K562 (cell line): Measurements from ENCODE around the gene CEMIP. TPM values are rescaled to one million over a fixed set of nuclear protein-coding genes. Genes with fewer than 3 reads are reported as not detected.

Experiments
- ATAC-seq: fragments of 200-7000 bp; cut with Tn5 transposase; 3 replicates; pipeline ENCODE4 v1.9.1; 2020; ENCODE audit warnings: moderate library complexity
- BruUV-seq: library from RNA; stranded (reverse); fragments of 400-500 nt; replicated peaks from 2 replicates; lab custom pipeline; 2021; lab: Mats Ljungman, UMichigan
- CTCF ChIA-PET: fragments of 300-600 bp; formaldehyde crosslinking; extraction: SDS; loops from one replicate; lab custom pipeline; 2021; ENCODE audit warnings: low intra/inter-chr PET ratio; lab: Yijun Ruan, JAX
- POLR2A ChIA-PET: fragments of 300-600, 350-650 bp; sonication (Branson Sonifier 250); formaldehyde crosslinking; extraction: SDS; loops from one replicate; lab custom pipeline; 2021; ENCODE audit warnings: antibody characterized with exemption, inconsistent platforms; lab: Yijun Ruan, JAX
- DNase-seq, 4 experiments: peaks; one replicate each; pipeline versions ENCODE4 v3.0.0 to v3.0.0-alpha.2; 2011 to 2018; ENCODE audit warnings: low spot score in 3 of 4, mixed read lengths in 3 of 4; ENCODE audit errors: extremely low read depth in 1 of 4
- FAIRE-seq: peaks from 2 replicates; lab custom pipeline; 2011; peaks lifted over from hg19 to GRCh38; lab: Jason Lieb, UNC
- H2AFZ ChIP-seq: 2 replicates; pipeline ENCODE4 v1.6.0; 2011; ENCODE audit warnings: low read depth, low read length, control low read depth, inconsistent platforms
- H3K27ac ChIP-seq: fragments of 200-600 bp; 3 replicates; pipeline ENCODE4 v1.8.0; 2011; ENCODE audit warnings: low read depth, mild to moderate bottlenecking, control low read depth, inconsistent platforms, low read length, moderate library complexity, mixed read lengths; ENCODE audit errors: extremely low read depth
- H3K27me3 ChIP-seq, 2 experiments: fragments of 300-600 bp in 1 of 2; 2 replicates in 1 of 2; 3 replicates in 1 of 2; pipeline versions ENCODE4 v1.6.0 to v1.8.0; 2011; ENCODE audit warnings: inconsistent platforms in 2 of 2, low read length in 2 of 2, mild to moderate bottlenecking in 1 of 2, mixed read lengths in 1 of 2, moderate library complexity in 1 of 2; ENCODE audit not compliant: control insufficient read depth in 2 of 2, insufficient read depth in 2 of 2
- H3K36me3 ChIP-seq: fragments of 300-600 bp; 3 replicates; pipeline ENCODE4 v1.8.0; 2011; ENCODE audit warnings: mild to moderate bottlenecking, low read length, inconsistent platforms; ENCODE audit not compliant: control insufficient read depth, insufficient read depth
- H3K4me1 ChIP-seq, 2 experiments: fragments of 200-600 bp in 1 of 2; replicated peaks in 1 of 2; 2 replicates in 1 of 2; 3 replicates in 1 of 2; pipeline versions ENCODE4 v1.5.1 to v1.8.0; 2011; ENCODE audit warnings: inconsistent platforms in 2 of 2, low read length in 2 of 2, mild to moderate bottlenecking in 1 of 2, mixed read lengths in 1 of 2, moderate library complexity in 1 of 2; ENCODE audit not compliant: control insufficient read depth in 2 of 2, insufficient read depth in 2 of 2
- H3K4me2 ChIP-seq: 2 replicates; pipeline ENCODE4 v1.6.1; 2011; ENCODE audit warnings: low read length, control low read depth, inconsistent platforms, mixed read lengths; ENCODE audit not compliant: insufficient read depth
- H3K4me3 ChIP-seq: fragments of 200-600 bp; sonication (generic), shearing (Covaris generic); 2 replicates; pipeline ENCODE4 v1.5.1; 2016; ENCODE audit warnings: control low read depth, inconsistent platforms
- H3K79me2 ChIP-seq: fragments of 200-600 bp; 3 replicates; pipeline ENCODE4 v1.8.0; 2011; ENCODE audit warnings: low read length, inconsistent platforms; ENCODE audit not compliant: control insufficient read depth, insufficient read depth
- H3K9ac ChIP-seq, 2 experiments: 2 replicates each; pipeline versions ENCODE4 v1.6.0 to v1.6.1; 2011; ENCODE audit warnings: low read depth in 2 of 2, low read length in 2 of 2, control low read depth in 1 of 2, inconsistent platforms in 1 of 2, mild to moderate bottlenecking in 1 of 2, mixed read lengths in 1 of 2; ENCODE audit not compliant: insufficient read depth in 1 of 2
- H3K9me1 ChIP-seq: one replicate; pipeline ENCODE4 v1.6.0; 2011; ENCODE audit warnings: inconsistent platforms, mild to moderate bottlenecking, low read length, moderate library complexity; ENCODE audit not compliant: control insufficient read depth, insufficient read depth
- H3K9me3 ChIP-seq: replicated peaks from 2 replicates; pipeline ENCODE4 v1.5.1; 2011; ENCODE audit warnings: low read depth, low read length, inconsistent platforms; ENCODE audit not compliant: control insufficient read depth, insufficient read depth
- H4K20me1 ChIP-seq: replicated peaks from 2 replicates; pipeline ENCODE4 v1.6.1; 2011; ENCODE audit warnings: low read length, inconsistent platforms, mixed read lengths; ENCODE audit not compliant: control insufficient read depth, insufficient read depth
- CBFA2T2 ChIP-seq: fragments of 450-650 bp; conservative IDR thresholded peaks from 2 replicates; pipeline ENCODE4 v1.6.1; 2017; ENCODE audit warnings: mild to moderate bottlenecking
- E2F4 ChIP-seq: sonication (generic); formaldehyde crosslinking; IDR thresholded peaks from 2 replicates; pipeline ENCODE4 v1.8.0; 2022; ENCODE audit warnings: mild to moderate bottlenecking, low read depth, missing genetic modification reagents
- FOXK1 ChIP-seq: sonication (generic); formaldehyde crosslinking; IDR thresholded peaks from 2 replicates; pipeline ENCODE4 v1.8.0; 2022; ENCODE audit warnings: missing genetic modification reagents, mild to moderate bottlenecking, borderline replicate concordance
- FOXM1 ChIP-seq, 2 experiments: fragments of 450-650 bp in 1 of 2; sonication (generic) in 1 of 2; formaldehyde crosslinking in 1 of 2; IDR thresholded peaks; 2 replicates each; pipeline versions ENCODE4 v1.6.1 to v1.9.0; 2017 to 2022; ENCODE audit warnings: low read depth in 2 of 2, mild to moderate bottlenecking in 2 of 2, missing genetic modification reagents in 1 of 2, moderate library complexity in 1 of 2
- HMG20B ChIP-seq: fragments of 250-450 bp; sonication (Bioruptor Pico); IDR thresholded peaks from 2 replicates; pipeline ENCODE4 v1.5.0; 2021; ENCODE audit warnings: mild to moderate bottlenecking
- L3MBTL2 ChIP-seq: fragments of 450-650 bp; IDR thresholded peaks from 2 replicates; pipeline ENCODE4 v1.6.1; 2016; ENCODE audit warnings: mild to moderate bottlenecking, moderate library complexity
- NFYB ChIP-seq: IDR thresholded peaks from 2 replicates; pipeline ENCODE4 v1.6.1; 2011; ENCODE audit warnings: mild to moderate bottlenecking, moderate library complexity; ENCODE audit not compliant: insufficient read length; ENCODE audit errors: extremely low read depth
- SIRT6 ChIP-seq: IDR thresholded peaks from one replicate; pipeline ENCODE4 v1.6.1; 2012; ENCODE audit warnings: low read depth, mild to moderate bottlenecking, control low read depth, inconsistent platforms, low read length, moderate library complexity
- SMAD2 ChIP-seq: fragments of 150-350 bp; IDR thresholded peaks from 2 replicates; pipeline ENCODE4 v1.6.1; 2014; ENCODE audit warnings: low read depth, mild to moderate bottlenecking, low read length
- U2AF1 ChIP-seq: fragments of 200-400 bp; formaldehyde crosslinking; optimal IDR thresholded peaks from 2 replicates; pipeline ENCODE3; 2017; ENCODE audit warnings: mild to moderate bottlenecking, low read depth, low read length, moderate library complexity
- USF2 ChIP-seq: sonication (generic); formaldehyde crosslinking; IDR thresholded peaks from 2 replicates; pipeline ENCODE4 v1.5.0; 2020; ENCODE audit warnings: missing genetic modification reagents
- ZNF239 ChIP-seq: fragments of 250-450 bp; sonication (Bioruptor Pico); IDR thresholded peaks from 2 replicates; pipeline ENCODE4 v1.4.0; 2020; ENCODE audit warnings: mild to moderate bottlenecking
- ZNF280A ChIP-seq: fragments of 450-650 bp; IDR thresholded peaks from 2 replicates; pipeline ENCODE4 v1.6.1; 2018; ENCODE audit warnings: mild to moderate bottlenecking, low read depth; ENCODE audit not compliant: partially characterized antibody
- WGBS: fragments of 100-300 bp; shearing (Covaris generic); methylation state at CpG from one replicate; pipeline ENCODE4 v1.1.6; 2016; ENCODE audit warnings: low coverage, mixed read lengths; ENCODE audit not compliant: insufficient coverage; ENCODE audit errors: missing lambda C conversion rate; 5-methylcytosine and 5-hydroxymethylcytosine counted together
- in situ Hi-C: fragments of 300-500 bp; cut with MboI; formaldehyde crosslinking; loops from 4 replicates; pipeline ENCODE4 v1.15.0; 2018; ENCODE audit warnings: inconsistent platforms, mixed read lengths
- intact Hi-C: fragments of 100-400 bp; cut with micrococcal nuclease; formaldehyde crosslinking; loops from 2 replicates; pipeline ENCODE4 v1.14.2; 2022
- polyA plus RNA-seq, 8 experiments: library from polyadenylated mRNA; depleted of rRNA in 4 of 8; stranded (reverse) in 5 of 8; unstranded in 3 of 8; fragments of >200 nt; fragmentation: Nextera tagmentation in 2 of 8; fragmentation: Illumina TruSeq in 1 of 8; extraction: Ambion mirVana in 2 of 8; extraction: Trizol in 1 of 8; gene quantifications; 2 replicates each; pipeline versions ENCODE4 v1.2.1 to v1.2.3, GENCODE V29; 2011 to 2014; ENCODE audit warnings: inconsistent platforms in 1 of 8, missing spikeins in 1 of 8
- total RNA-seq, 7 experiments: library from RNA; depleted of rRNA in 6 of 7; stranded (reverse); fragments of >200 nt in 6 of 7; fragmentation: Illumina TruSeq in 2 of 7; extraction: Trizol in 2 of 7; gene quantifications; 2 replicates each; pipeline versions ENCODE4 v1.2.1 to v1.2.3, GENCODE V29; 2011 to 2021; ENCODE audit warnings: low replicate concordance in 1 of 7

The CEMIP gene
- total and polyA plus RNA-seq, 9 of the 15 experiments (the other 6 are each of a cell fraction or from before 2014, with no cell fraction given) = 0.33 TPM; not detected in 8

- no peak for TF ChIP-seq SIRT6
- no peak for TF ChIP-seq USF2 (CRISPR knock-in tag)
- no peak for TF ChIP-seq CBFA2T2
- TF ChIP-seq FOXM1 (IDR thresholded peaks at IDR 0.05; ENCODE audit: low read depth) = no peak
- no peak for TF ChIP-seq FOXM1 (CRISPR knock-in tag; IDR thresholded peaks at IDR 0.05; ENCODE audit: low read depth)
- no peak for TF ChIP-seq HMG20B (CRISPR knock-in tag)
These were observed 218.5 kb downstream of the CEMIP start (continued) for GRCh38 chr15:80997692-80998091.

- H3K36me3 ChIP-seq = peaks cover 7% of the 10 kb centered on the region; the same call in 1 of the 3 replicates
- no peaks in the 10 kb centered on the region for H3K9me3 ChIP-seq
- WGBS = 25% methylated on average over 1 of the region's 1 CpG
- DNase-seq (peak in 1 of 4 experiments; percentile 40), FAIRE-seq (peak; percentile 60), ATAC-seq (peak; percentile 8)
- peaks cover 36% of the 10 kb centered on the region for H3K79me2 ChIP-seq
- peak overlapping the region; percentile 77 for H2AFZ ChIP-seq
- CTCF ChIA-PET = interaction anchor here (1.0 kb wide), 1 partner anchor 267 kb away, joined by 3 read pairs; no protein-coding TSS in a partner anchor
- no peaks in the 10 kb centered on the region for H3K9me1 ChIP-seq
- H4K20me1 ChIP-seq = no peaks in the 10 kb centered on the region
- no peak overlapping the region for H3K4me3 ChIP-seq
- H3K27me3 ChIP-seq = no peaks in the 10 kb centered on the region
- H3K9ac ChIP-seq = peak overlapping the region in 1 of 2 experiments; percentile 40; a peak in 1 of 4 replicates
- intact Hi-C loops = loop anchor here (2.0 to 5.0 kb wide), 2 partner anchors 109 to 154 kb away; no protein-coding TSS in a partner anchor
- peak overlapping the region; percentile 60 for H3K27ac ChIP-seq
- no TSS peak for BruUV-seq
- H3K4me1 ChIP-seq = peaks cover 12 to 31% of the 10 kb centered on the region in 2 experiments; a peak in 4 of 5 replicates
- peak overlapping the region; percentile 47 for H3K4me2 ChIP-seq
- POLR2A ChIA-PET = interaction anchor here (0.6 to 1.7 kb wide), 5 partner anchors 10 to 268 kb away, joined by 3 to 4 read pairs (median 3); no protein-coding TSS in a partner anchor
- in situ Hi-C loops = loop anchor here (5.0 kb wide), 1 partner anchor 104 kb away; no protein-coding TSS in a partner anchor
- TF ChIP-seq L3MBTL2 (peak; percentile 47), SMAD2 (no peak), ZNF280A (no peak), E2F4 (CRISPR knock-in tag) (no peak), ZNF239 (CRISPR knock-in tag) (no peak), U2AF1 (no peak), NFYB (peak; percentile 93), FOXK1 (CRISPR knock-in tag) (no peak)
These were observed 219.1 kb downstream of the CEMIP start for GRCh38 chr15:80998251-80998650.
